HepG2 (cell line): ENCODE measurements around the gene TAS2R40. TPM values are rescaled to one million over a fixed set of nuclear protein-coding genes. Genes with fewer than 3 reads are reported as not detected.

ENCODE experiments used
- ATAC-seq: fragments of 200-7000 bp; cut with Tn5 transposase; 3 replicates; pipeline ENCODE4 v1.9.1; 2020; ENCODE audit warnings: mild to moderate bottlenecking, moderate library complexity
- BruUV-seq: library from RNA; stranded (reverse); fragments of 400-500 nt; replicated peaks from 2 replicates; lab custom pipeline; 2021; lab: Mats Ljungman, UMichigan
- CTCF ChIA-PET: fragments of 300-600 bp; formaldehyde crosslinking; extraction: SDS; loops from one replicate; lab custom pipeline; 2021; ENCODE audit warnings: low total read pairs, inconsistent platforms, low intra/inter-chr PET ratio; lab: Yijun Ruan, JAX
- POLR2A ChIA-PET: fragments of 350-600 bp; sonication (Branson Sonifier 250); formaldehyde crosslinking; loops from one replicate; lab custom pipeline; 2020; ENCODE audit warnings: antibody characterized with exemption, inconsistent platforms; lab: Yijun Ruan, JAX
- DNase-seq: peaks from one replicate; pipeline ENCODE4 v3.0.0-alpha.2; 2015; ENCODE audit warnings: low spot score
- FAIRE-seq: peaks from 3 replicates; lab custom pipeline; 2011; peaks lifted over from hg19 to GRCh38; lab: Jason Lieb, UNC
- H2AFZ ChIP-seq: one replicate; pipeline ENCODE4 v1.6.1; 2011; ENCODE audit warnings: low read length, inconsistent platforms
- H3K27ac ChIP-seq: fragments of 300-600 bp; 3 replicates; pipeline ENCODE4 v1.8.0; 2011; ENCODE audit warnings: mixed run types, mild to moderate bottlenecking, mixed read lengths, low read length, inconsistent platforms; ENCODE audit not compliant: insufficient read depth; ENCODE audit errors: extremely low read length
- H3K27me3 ChIP-seq, 2 experiments: fragments of 200-600 bp in 1 of 2; 2 replicates in 1 of 2; 3 replicates in 1 of 2; pipeline versions ENCODE4 v1.6.0 to v1.8.0; 2011; ENCODE audit warnings: low read length in 2 of 2, mild to moderate bottlenecking in 2 of 2, moderate library complexity in 2 of 2, inconsistent platforms in 1 of 2; ENCODE audit not compliant: insufficient read depth in 2 of 2, control insufficient read depth in 1 of 2
- H3K36me3 ChIP-seq, 2 experiments: fragments of 200-600 bp in 1 of 2; replicated peaks in 1 of 2; 2 replicates in 1 of 2; 3 replicates in 1 of 2; pipeline versions ENCODE4 v1.5.1 to v1.8.0; 2011; ENCODE audit warnings: low read length in 2 of 2, inconsistent platforms in 1 of 2; ENCODE audit not compliant: insufficient read depth in 2 of 2, control insufficient read depth in 1 of 2
- H3K4me1 ChIP-seq: 2 replicates; pipeline ENCODE4 v1.5.1; 2012; ENCODE audit warnings: low read length, inconsistent platforms; ENCODE audit not compliant: insufficient read depth
- H3K4me2 ChIP-seq: 2 replicates; pipeline ENCODE4 v1.6.0; 2011; ENCODE audit warnings: low read depth, low read length, inconsistent platforms
- H3K4me3 ChIP-seq, 3 experiments: fragments of 200-600 bp in 1 of 3; sonication (generic), shearing (Covaris generic) in 1 of 3; replicated peaks in 1 of 3; 2 replicates each; pipeline ENCODE4 v1.5.1; 2011 to 2016; ENCODE audit warnings: low read length in 3 of 3, inconsistent platforms in 2 of 3, low read depth in 2 of 3, mild to moderate bottlenecking in 2 of 3, control low read depth in 1 of 3, mixed read lengths in 1 of 3; ENCODE audit not compliant: insufficient read depth in 1 of 3
- H3K79me2 ChIP-seq: one replicate; pipeline ENCODE4 v1.6.1; 2011; ENCODE audit warnings: low read length, inconsistent platforms; ENCODE audit not compliant: insufficient read depth
- H3K9ac ChIP-seq: 2 replicates; pipeline ENCODE4 v1.6.0; 2011; ENCODE audit warnings: mild to moderate bottlenecking, low read depth, low read length, inconsistent platforms; ENCODE audit not compliant: insufficient read depth
- H3K9me3 ChIP-seq: 2 replicates; pipeline ENCODE4 v1.5.1; 2012; ENCODE audit warnings: mild to moderate bottlenecking, low read length
- H4K20me1 ChIP-seq: 2 replicates; pipeline ENCODE4 v1.6.0; 2011; ENCODE audit warnings: inconsistent platforms, mild to moderate bottlenecking, low read length, moderate library complexity; ENCODE audit not compliant: insufficient read depth
- CEBPB ChIP-seq: IDR thresholded peaks from 2 replicates; pipeline ENCODE4 v1.6.1; 2011; ENCODE audit warnings: low read depth, low read length, improper control_type of control experiment, borderline replicate concordance
- CHD2 ChIP-seq: IDR thresholded peaks from 2 replicates; pipeline ENCODE4 v1.6.1; 2011; ENCODE audit warnings: low read depth, low read length, improper control_type of control experiment
- EHMT2 ChIP-seq: fragments of 200-600 bp; sonication (generic); IDR thresholded peaks from 2 replicates; pipeline ENCODE4 v1.7.0; 2017; ENCODE audit warnings: antibody characterized with exemption, low read depth, low read length, borderline replicate concordance
- HDAC1 ChIP-seq: sonication (generic); formaldehyde crosslinking; IDR thresholded peaks from 2 replicates; pipeline ENCODE4 v1.5.1; 2020; ENCODE audit warnings: mild to moderate bottlenecking, missing genetic modification reagents
- MAFF ChIP-seq: IDR thresholded peaks from 2 replicates; pipeline ENCODE4 v1.6.1; 2011; ENCODE audit warnings: low read depth, low read length, improper control_type of control experiment
- RARA ChIP-seq: IDR thresholded peaks from 2 replicates; pipeline ENCODE4 v1.6.1; 2016; ENCODE audit warnings: missing genetic modification reagents, missing compliant biosample characterization
- RBM22 ChIP-seq: fragments of 200-400 bp; formaldehyde crosslinking; optimal IDR thresholded peaks from 2 replicates; pipeline ENCODE3; 2017; ENCODE audit warnings: mild to moderate bottlenecking, low read length, moderate library complexity
- SMARCC2 ChIP-seq: fragments of 450-650 bp; IDR thresholded peaks from 2 replicates; pipeline ENCODE4 v1.6.1; 2017; ENCODE audit warnings: antibody characterized with exemption, mild to moderate bottlenecking
- TBX2 ChIP-seq: sonication (generic); formaldehyde crosslinking; IDR thresholded peaks from 2 replicates; pipeline ENCODE4 v1.5.0; 2020; ENCODE audit warnings: missing genetic modification reagents, mild to moderate bottlenecking, borderline replicate concordance
- ZEB1 ChIP-seq: IDR thresholded peaks from 2 replicates; pipeline ENCODE4 v1.6.1; 2012; ENCODE audit warnings: mild to moderate bottlenecking, low read depth, inconsistent platforms; ENCODE audit not compliant: insufficient replicate concordance
- ZNF44 ChIP-seq: sonication (generic); formaldehyde crosslinking; IDR thresholded peaks from 2 replicates; pipeline ENCODE4 v1.5.1; 2020; ENCODE audit warnings: mild to moderate bottlenecking, missing genetic modification reagents
- ZNF441 ChIP-seq: sonication (generic); formaldehyde crosslinking; IDR thresholded peaks from 2 replicates; pipeline ENCODE4 v1.7.0; 2021; ENCODE audit warnings: missing genetic modification reagents, borderline replicate concordance
- ZNF605 ChIP-seq: sonication (generic); formaldehyde crosslinking; IDR thresholded peaks from 2 replicates; pipeline ENCODE4 v1.8.0; 2022; ENCODE audit warnings: mild to moderate bottlenecking, missing genetic modification reagents
- ZNF7 ChIP-seq: IDR thresholded peaks from 2 replicates; pipeline ENCODE4 v1.6.1; 2016; ENCODE audit warnings: missing biosample characterization, missing genetic modification reagents
- WGBS: methylation state at CpG from one replicate; pipeline ENCODE4 v1.1.6; 2017; ENCODE audit warnings: low lambda C conversion rate; 5-methylcytosine and 5-hydroxymethylcytosine counted together
- in situ Hi-C: cut with HindIII; loops from 2 replicates; pipeline ENCODE4 v1.10.0; 2017; ENCODE audit warnings: low pct_unique_long_range_greater_than_20kb; ENCODE audit not compliant: extremely low pct_ligation_motif_present
- intact Hi-C: fragments of 100-400 bp; cut with micrococcal nuclease; formaldehyde crosslinking; loops from one replicate; pipeline ENCODE4 v1.10.0; 2022; ENCODE audit not compliant: unreplicated experiment
- polyA plus RNA-seq, 8 experiments: library from polyadenylated mRNA; depleted of rRNA in 3 of 8; stranded (reverse) in 7 of 8; unstranded in 1 of 8; fragments of >200 nt; fragmentation: Illumina TruSeq in 4 of 8; extraction: Trizol in 4 of 8; gene quantifications; 2 replicates each; pipeline versions ENCODE4 v1.2.1 to v1.2.3, GENCODE V29; 2011 to 2016; ENCODE audit warnings: low read depth in 4 of 8, missing spikeins in 1 of 8, mixed read lengths in 1 of 8; ENCODE audit not compliant: insufficient read depth in 1 of 8
- total RNA-seq, 5 experiments: library from RNA; depleted of rRNA; stranded (reverse); fragments of >200 nt; fragmentation: Illumina TruSeq; extraction: Trizol; gene quantifications; 2 replicates each; pipeline ENCODE4 v1.2.3, GENCODE V29; 2016; ENCODE audit warnings: low read depth in 1 of 5
- TF ChIP-seq, protein P1 (sequence below): IDR thresholded peaks from 2 replicates; pipeline ENCODE4 v1.6.1; 2016; ENCODE audit warnings: low read depth, borderline replicate concordance
- TF ChIP-seq, protein P2 (sequence below): sonication (generic); formaldehyde crosslinking; IDR thresholded peaks from 2 replicates; pipeline ENCODE4 v1.4.0; 2020; ENCODE audit warnings: missing genetic modification reagents
- TF ChIP-seq, protein P3 (sequence below): sonication (generic); formaldehyde crosslinking; IDR thresholded peaks from 2 replicates; pipeline ENCODE4 v1.4.0; 2020; ENCODE audit warnings: mild to moderate bottlenecking, low read depth, missing genetic modification reagents
- TF ChIP-seq, protein P4 (sequence below): IDR thresholded peaks from 2 replicates; pipeline ENCODE4 v1.6.1; 2016; ENCODE audit warnings: low read depth

The TAS2R40 gene
- total and polyA plus RNA-seq, 2 of the 13 experiments (the other 11 are each of a cell fraction or from before 2014, with no cell fraction given): not detected

DNA sequence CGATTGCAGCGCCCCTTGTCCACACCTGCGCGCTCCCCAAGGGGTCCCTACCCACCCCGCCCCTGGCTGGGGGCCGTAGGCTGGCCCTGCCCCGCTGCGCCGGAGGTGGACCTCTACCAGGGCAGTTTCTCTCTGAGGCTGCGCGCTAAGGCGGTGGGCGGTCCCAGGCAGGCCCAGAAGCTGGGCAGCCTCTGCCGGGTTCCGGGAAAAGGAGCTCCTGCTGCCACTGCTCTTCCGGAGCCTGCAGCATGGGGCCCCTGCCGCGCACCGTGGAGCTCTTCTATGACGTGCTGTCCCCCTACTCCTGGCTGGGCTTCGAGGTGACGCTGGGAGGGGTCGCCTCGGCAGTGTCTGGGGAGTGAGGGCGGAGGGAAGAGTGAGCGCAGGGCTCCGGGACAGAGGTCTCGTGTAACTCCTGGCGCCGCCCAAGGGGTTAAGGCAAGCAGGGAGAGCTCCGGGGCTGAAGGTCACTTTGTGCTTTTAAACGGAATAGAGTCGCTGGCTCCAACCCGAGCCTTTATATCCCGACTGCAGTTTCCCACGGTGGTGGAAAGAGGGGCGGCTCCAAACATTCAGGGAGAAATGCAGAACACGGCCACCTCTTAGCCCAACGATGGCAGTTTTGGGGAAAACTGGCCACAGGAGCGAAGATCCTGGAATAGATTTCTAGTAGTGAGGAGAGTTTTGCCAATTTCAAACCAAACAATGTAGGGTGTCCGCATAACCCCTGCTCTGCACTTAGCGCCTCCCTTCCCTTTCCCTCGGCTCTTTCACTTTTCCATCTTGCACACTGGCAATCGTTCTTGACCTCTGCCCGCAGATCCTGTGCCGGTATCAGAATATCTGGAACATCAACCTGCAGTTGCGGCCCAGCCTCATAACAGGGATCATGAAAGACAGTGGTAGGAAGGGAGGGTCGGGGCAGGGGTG, 41.7 kb downstream of the TAS2R40 start, which contains the start of gene GSTK1:
Gene GSTK1 (plus strand): TSS at position 176 of the 930 bp plus-strand sequence. CDS start 73 bp downstream, at position 249.
- DNase-seq (peak; percentile 66), FAIRE-seq (peak; percentile 59), ATAC-seq (peak; percentile 99)
- intact Hi-C loops: loop anchor here (2.0 kb wide), 3 partner anchors 15 to 21 kb away; partner anchors contain the start of gene TMEM139
- TSS peak; percentile 67 for BruUV-seq
- Histone ChIP-seq H3K79me2 (peaks cover 12% of the 10 kb centered on the region), H3K4me3 (peak within 1 kb of the TSS; percentile 80 to 94 (median 94)), H2AFZ (peak within 1 kb of the TSS; percentile 65), H3K9me3 (no peaks in the 10 kb centered on the region), H3K9ac (peak within 1 kb of the TSS; percentile 88), H3K27ac (peak within 1 kb of the TSS; percentile 92), H3K4me2 (peak within 1 kb of the TSS; percentile 77), H4K20me1 (no peaks in the 10 kb centered on the region), H3K36me3 (peaks cover 4 to 12% of the 10 kb centered on the region in 2 experiments; a peak in 4 of 5 replicates), H3K27me3 (no peaks in the 10 kb centered on the region; a peak in 1 of 5 replicates), H3K4me1 (peaks cover 41% of the 10 kb centered on the region)
- ChIA-PET CTCF (no interaction called here), POLR2A (interaction anchor here (0.6 to 3.6 kb wide), 20 partner anchors 9 to 252 kb away, joined by 3 to 44 read pairs (median 5); partner anchors contain the start of gene CASP2)
- WGBS: 1% methylated on average over 24 of the region's 48 CpGs
- in situ Hi-C loops: no loop called here
- no peak for TF ChIP-seq MAFF
- TF ChIP-seq ZNF7: no peak
- peak; percentile 63 for TF ChIP-seq TBX2 (CRISPR knock-in tag)
- no peak for TF ChIP-seq CHD2
- peak; percentile 74; the same call in 1 of the 2 replicates for TF ChIP-seq ZNF441
- TF ChIP-seq RARA (CRISPR knock-in tag): peak; percentile 20; the same call in 1 of the 2 replicates
- TF ChIP-seq ZNF605 (CRISPR knock-in tag): peak; percentile 84; the same call in 1 of the 2 replicates
- TF ChIP-seq, protein P1, sequence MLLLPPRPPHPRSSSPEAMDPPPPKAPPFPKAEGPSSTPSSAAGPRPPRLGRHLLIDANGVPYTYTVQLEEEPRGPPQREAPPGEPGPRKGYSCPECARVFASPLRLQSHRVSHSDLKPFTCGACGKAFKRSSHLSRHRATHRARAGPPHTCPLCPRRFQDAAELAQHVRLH (CRISPR knock-in tag): peak; percentile 81
- TF ChIP-seq, protein P2, sequence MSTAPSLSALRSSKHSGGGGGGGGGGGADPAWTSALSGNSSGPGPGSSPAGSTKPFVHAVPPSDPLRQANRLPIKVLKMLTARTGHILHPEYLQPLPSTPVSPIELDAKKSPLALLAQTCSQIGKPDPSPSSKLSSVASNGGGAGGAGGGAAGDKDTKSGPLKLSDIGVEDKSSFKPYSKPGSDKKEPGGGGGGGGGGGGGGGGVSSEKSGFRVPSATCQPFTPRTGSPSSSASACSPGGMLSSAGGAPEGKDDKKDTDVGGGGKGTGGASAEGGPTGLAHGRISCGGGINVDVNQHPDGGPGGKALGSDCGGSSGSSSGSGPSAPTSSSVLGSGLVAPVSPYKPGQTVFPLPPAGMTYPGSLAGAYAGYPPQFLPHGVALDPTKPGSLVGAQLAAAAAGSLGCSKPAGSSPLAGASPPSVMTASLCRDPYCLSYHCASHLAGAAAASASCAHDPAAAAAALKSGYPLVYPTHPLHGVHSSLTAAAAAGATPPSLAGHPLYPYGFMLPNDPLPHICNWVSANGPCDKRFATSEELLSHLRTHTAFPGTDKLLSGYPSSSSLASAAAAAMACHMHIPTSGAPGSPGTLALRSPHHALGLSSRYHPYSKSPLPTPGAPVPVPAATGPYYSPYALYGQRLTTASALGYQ (CRISPR knock-in tag): no peak
- no peak for TF ChIP-seq CEBPB
- TF ChIP-seq EHMT2: no peak
- no peak for TF ChIP-seq SMARCC2
- TF ChIP-seq ZNF44 (CRISPR knock-in tag): no peak
- TF ChIP-seq, protein P3, sequence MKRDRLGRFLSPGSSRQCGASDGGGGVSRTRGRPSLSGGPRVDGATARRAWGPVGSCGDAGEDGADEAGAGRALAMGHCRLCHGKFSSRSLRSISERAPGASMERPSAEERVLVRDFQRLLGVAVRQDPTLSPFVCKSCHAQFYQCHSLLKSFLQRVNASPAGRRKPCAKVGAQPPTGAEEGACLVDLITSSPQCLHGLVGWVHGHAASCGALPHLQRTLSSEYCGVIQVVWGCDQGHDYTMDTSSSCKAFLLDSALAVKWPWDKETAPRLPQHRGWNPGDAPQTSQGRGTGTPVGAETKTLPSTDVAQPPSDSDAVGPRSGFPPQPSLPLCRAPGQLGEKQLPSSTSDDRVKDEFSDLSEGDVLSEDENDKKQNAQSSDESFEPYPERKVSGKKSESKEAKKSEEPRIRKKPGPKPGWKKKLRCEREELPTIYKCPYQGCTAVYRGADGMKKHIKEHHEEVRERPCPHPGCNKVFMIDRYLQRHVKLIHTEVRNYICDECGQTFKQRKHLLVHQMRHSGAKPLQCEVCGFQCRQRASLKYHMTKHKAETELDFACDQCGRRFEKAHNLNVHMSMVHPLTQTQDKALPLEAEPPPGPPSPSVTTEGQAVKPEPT (CRISPR knock-in tag): no peak
- TF ChIP-seq RBM22: no peak
- TF ChIP-seq, protein P4, sequence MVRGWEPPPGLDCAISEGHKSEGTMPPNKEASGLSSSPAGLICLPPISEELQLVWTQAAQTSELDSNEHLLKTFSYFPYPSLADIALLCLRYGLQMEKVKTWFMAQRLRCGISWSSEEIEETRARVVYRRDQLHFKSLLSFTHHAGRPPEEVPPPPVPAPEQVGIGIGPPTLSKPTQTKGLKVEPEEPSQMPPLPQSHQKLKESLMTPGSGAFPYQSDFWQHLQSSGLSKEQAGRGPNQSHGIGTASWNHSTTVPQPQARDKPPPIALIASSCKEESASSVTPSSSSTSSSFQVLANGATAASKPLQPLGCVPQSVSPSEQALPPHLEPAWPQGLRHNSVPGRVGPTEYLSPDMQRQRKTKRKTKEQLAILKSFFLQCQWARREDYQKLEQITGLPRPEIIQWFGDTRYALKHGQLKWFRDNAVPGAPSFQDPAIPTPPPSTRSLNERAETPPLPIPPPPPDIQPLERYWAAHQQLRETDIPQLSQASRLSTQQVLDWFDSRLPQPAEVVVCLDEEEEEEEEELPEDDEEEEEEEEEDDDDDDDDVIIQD (CRISPR knock-in tag): peak; percentile 12; the same call in 1 of the 2 replicates
- TF ChIP-seq ZEB1: peak; percentile 48
- peak; percentile 92 for TF ChIP-seq HDAC1
